Measurements from ENCODE around the gene ANKRD2.

Gene ANKRD2

DNA sequence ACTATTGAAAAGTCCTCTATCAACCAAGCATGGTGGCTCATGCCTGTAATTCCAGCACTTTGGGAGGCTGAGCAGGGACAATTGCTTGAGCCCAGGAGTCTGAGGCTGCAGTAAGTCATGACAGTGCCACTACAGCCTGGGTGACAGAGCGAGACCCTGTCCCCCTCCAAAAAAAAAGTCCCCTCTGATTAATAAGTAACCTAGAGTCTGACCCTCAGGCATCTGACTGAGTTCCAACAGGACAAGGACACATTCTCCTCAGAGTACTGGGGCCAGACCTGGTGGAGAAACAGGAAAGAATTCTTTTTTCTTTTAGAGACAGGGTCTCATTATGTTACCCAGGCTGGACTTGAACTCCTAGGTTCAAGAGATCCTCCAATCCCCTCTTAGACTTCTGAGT, 50.7 kb downstream of the ANKRD2 start:
- Mint-ChIP-seq H3K4me1 (ENCODE audit: low read depth) (no peaks in the 10 kb centered on the region), H3K27ac (no peak overlapping the region), H3K27me3 (no peaks in the 10 kb centered on the region), H3K9me3 (no peaks in the 10 kb centered on the region), H3K4me3 (no peak overlapping the region), H3K36me3 (ENCODE audit: low read depth) (no peaks in the 10 kb centered on the region)

DNA sequence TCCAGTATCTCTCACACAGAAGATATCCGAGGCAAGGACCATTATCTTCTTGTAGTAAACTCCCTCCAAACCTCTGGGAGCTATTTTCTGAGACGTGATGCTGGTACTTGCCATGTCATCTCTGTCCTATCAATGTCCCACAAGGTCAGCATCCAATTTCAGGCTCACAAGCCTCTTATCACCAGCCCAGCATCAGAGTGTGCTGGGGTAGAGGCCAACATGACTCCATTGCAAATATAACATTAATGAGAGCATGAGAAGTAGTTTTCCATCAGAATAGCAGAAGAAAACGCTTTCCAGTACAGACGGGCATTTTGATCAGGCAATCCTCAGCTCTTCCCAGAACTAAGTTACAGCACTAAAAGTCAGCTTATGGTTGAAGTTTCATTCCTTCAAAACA, 55.2 kb downstream of the ANKRD2 start:
- no peak overlapping the region for H3K27ac Mint-ChIP-seq
- no peaks in the 10 kb centered on the region for H3K27me3 Mint-ChIP-seq
- no peak overlapping the region for H3K4me3 Mint-ChIP-seq
- no peaks in the 10 kb centered on the region for H3K36me3 Mint-ChIP-seq (ENCODE audit: low read depth)
- H3K9me3 Mint-ChIP-seq = no peaks in the 10 kb centered on the region
- H3K4me1 Mint-ChIP-seq (ENCODE audit: low read depth) = peaks cover 5% of the 10 kb centered on the region

DNA sequence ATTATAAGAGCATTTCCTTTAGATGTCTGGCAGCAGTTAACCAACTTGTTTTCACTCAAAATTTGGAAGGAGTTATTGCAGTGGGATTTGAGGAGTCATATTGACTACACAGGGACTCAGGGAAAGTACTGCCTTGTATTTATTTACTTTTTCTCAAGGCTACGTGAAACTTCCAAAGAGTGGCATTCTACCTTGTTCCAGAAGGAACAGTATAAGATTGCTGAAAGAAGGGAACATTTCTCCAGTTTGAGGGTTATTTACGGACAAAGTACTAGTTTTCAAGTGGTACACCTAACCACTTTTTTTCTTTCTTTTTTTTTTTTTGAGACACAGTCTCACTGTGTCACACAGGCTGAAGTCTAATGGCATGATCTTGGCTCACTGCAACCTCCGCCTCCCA, 55.6 kb downstream of the ANKRD2 start:
- Mint-ChIP-seq H3K9me3 (no peaks in the 10 kb centered on the region), H3K27ac (no peak overlapping the region), H3K4me3 (no peak overlapping the region), H3K4me1 (ENCODE audit: low read depth) (peaks cover 10% of the 10 kb centered on the region), H3K36me3 (ENCODE audit: low read depth) (no peaks in the 10 kb centered on the region), H3K27me3 (no peaks in the 10 kb centered on the region)

DNA sequence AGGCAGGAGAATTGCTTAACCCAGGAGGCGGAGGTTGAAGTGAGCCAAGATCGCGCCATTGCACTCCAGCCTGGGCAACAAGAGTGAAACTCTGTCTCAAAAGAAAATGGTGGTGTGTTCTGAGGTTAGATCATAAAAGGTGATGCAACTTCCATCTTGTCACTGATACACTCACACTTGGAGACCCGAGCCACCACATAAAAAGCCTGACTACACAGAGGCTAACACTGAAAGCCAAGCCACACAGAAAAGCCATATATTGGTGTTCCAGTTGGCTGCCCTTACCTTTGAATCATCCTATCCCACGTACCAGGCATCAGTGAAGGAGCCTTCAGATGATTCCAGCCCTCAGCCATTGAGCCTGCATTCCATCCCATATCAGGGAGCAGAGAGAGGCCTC, 56.7 kb downstream of the ANKRD2 start:
- no peaks in the 10 kb centered on the region for H3K36me3 Mint-ChIP-seq (ENCODE audit: low read depth)
- no peaks in the 10 kb centered on the region for H3K9me3 Mint-ChIP-seq
- peaks cover 18% of the 10 kb centered on the region for H3K4me1 Mint-ChIP-seq (ENCODE audit: low read depth)
- no peak overlapping the region for H3K27ac Mint-ChIP-seq
- no peaks in the 10 kb centered on the region for H3K27me3 Mint-ChIP-seq
- H3K4me3 Mint-ChIP-seq = no peak overlapping the region

DNA sequence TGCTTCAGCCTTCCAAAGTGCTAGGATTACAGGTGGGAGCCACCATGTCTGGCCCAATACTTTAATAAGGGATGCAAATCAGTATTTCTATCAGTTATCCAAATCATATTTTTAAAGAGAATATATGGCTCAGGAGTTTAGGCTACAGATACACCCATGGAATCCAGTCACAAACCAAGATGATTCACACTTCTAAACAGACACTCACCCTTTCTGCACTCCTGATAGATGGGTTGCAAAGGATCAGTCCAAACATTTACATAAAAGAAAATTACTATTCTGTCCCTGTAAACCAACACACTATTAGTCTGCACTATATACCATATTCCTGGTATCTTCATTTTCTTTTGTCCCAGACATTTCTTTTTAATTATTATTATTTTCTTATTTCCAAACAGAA, 58.5 kb downstream of the ANKRD2 start:
- Mint-ChIP-seq H3K27me3 (no peaks in the 10 kb centered on the region), H3K36me3 (ENCODE audit: low read depth) (no peaks in the 10 kb centered on the region), H3K4me3 (no peak overlapping the region), H3K4me1 (ENCODE audit: low read depth) (peaks cover 18% of the 10 kb centered on the region), H3K9me3 (no peaks in the 10 kb centered on the region), H3K27ac (no peak overlapping the region)

DNA sequence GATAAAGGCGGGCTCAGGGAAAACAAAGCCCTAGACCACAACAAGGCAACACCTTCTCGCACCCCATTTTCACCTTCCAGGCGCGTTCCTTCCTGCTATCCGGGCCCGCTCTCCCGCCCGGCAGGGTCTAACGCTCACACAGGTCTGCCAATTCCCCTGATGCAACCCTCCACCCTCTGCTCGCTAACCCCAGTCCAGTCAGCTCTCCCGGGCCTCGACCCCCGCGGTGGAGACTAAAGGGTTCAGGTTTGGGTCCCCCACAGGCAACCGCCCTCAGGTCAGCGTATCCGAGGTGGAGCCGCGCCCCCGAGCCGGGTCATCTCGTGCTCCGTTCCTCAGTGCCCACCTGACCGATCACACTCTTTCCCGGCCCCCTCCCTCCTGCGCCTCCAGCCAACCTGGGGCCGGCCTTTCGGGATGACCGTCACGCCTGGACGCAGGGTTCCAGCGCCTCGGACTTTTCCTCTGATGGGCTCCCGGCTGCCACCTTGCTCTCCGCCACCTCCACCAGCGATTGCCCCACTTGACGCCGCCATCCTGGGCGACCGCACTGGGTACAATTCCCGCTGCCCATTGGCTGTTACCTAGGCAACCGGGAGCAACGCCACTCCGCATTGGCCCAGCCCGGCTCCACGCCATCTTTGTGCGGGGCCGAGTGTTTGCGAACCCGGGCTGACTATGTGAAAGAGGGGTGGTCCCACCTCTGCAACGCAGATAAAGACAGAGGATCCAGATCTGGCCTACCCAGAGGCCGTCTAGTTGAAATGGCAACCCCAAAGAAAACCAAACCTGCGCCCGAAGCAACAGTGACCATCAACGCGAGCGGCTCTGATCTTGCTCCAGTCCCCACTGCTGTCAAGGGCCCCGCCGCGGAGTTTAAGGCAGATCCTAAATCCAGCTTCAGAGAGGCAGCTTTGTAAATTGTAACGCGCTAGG, 60.6 kb downstream of the ANKRD2 start, which contains the start of gene MORN4:
MORN4 (minus strand) TSS at position 552 of the 936 bp plus-strand sequence. CDS start 13,847 bp downstream, outside the sequence.
- Mint-ChIP-seq H3K4me1 (ENCODE audit: low read depth) (peaks cover 18% of the 10 kb centered on the region), H3K4me3 (peak within 1 kb of the TSS; percentile 99), H3K27ac (peak within 1 kb of the TSS; percentile 93), H3K27me3 (no peaks in the 10 kb centered on the region), H3K36me3 (ENCODE audit: low read depth) (no peaks in the 10 kb centered on the region), H3K9me3 (no peaks in the 10 kb centered on the region)

Data from stimulated activated naive CD8-positive, alpha-beta T cell treated with anti-CD3 and anti-CD28 coated beads, Interleukin-15, Interleukin-2, amounts not matched to agents 100 ng/mL and 50 ng/mL, for 24 hours (primary cell).